Measurements from ENCODE around the gene KRT73.
"Not testable (repeated sequence)": the region's sequence is repeated elsewhere in the genome, so short reads cannot be mapped to it uniquely, and the experiment has no call there.

KRT73 gene

GRCh38 chr12:52606096-52606495 lies 12.3 kb downstream of the KRT73 start:
- no peak overlapping the region for H3K4me3 ChIP-seq (ENCODE audit: low read depth, low read length)

GRCh38 chr12:52605542-52605941 lies 12.8 kb downstream of the KRT73 start:
- DNase-seq (ENCODE audit: low read depth): no peak
- H3K4me3 ChIP-seq (ENCODE audit: low read depth, low read length): no peak overlapping the region

More at GRCh38 chr12:52606096-52606495, 12.3 kb downstream of the KRT73 start:
- no peak for DNase-seq (ENCODE audit: low read depth)

- DNase-seq (ENCODE audit: low read depth): no peak
- H3K4me3 ChIP-seq (ENCODE audit: low read depth, low read length): no peak overlapping the region
Measured at GRCh38 chr12:52604859-52605258, 13.5 kb downstream of the KRT73 start.

- DNase-seq (ENCODE audit: low read depth): no peak
- H3K4me3 ChIP-seq (ENCODE audit: low read depth, low read length): no peak overlapping the region
Measured at GRCh38 chr12:52603314-52603713, 15.0 kb downstream of the KRT73 start.

GRCh38 chr12:52602552-52602951 lies 15.8 kb downstream of the KRT73 start:
- DNase-seq (ENCODE audit: low read depth): no peak
- no peak overlapping the region for H3K4me3 ChIP-seq (ENCODE audit: low read depth, low read length)

- no peak overlapping the region for H3K4me3 ChIP-seq (ENCODE audit: low read depth, low read length)
- DNase-seq (ENCODE audit: low read depth): no peak
Measured at GRCh38 chr12:52601671-52602070, 16.7 kb downstream of the KRT73 start.

- H3K4me3 ChIP-seq (ENCODE audit: low read depth, low read length): no peak within 1 kb of the TSS
- DNase-seq (ENCODE audit: low read depth): no peak
Measured at GRCh38 chr12:52600941-52601481, 17.3 kb downstream of the KRT73 start, which contains the start of gene KRT72. Gene KRT72 (minus strand): TSS chr12:52601463. CDS start chr12:52601452, 11 bp downstream.

GRCh38 chr12:52600475-52600874 lies 17.9 kb downstream of the KRT73 start:
- no peak for DNase-seq (ENCODE audit: low read depth)
- H3K4me3 ChIP-seq (ENCODE audit: low read depth, low read length): no peak overlapping the region

- H3K4me3 ChIP-seq (ENCODE audit: low read depth, low read length): no peak overlapping the region
Measured at GRCh38 chr12:52600071-52600470, 18.3 kb downstream of the KRT73 start.

GRCh38 chr12:52598966-52599365 lies 19.4 kb downstream of the KRT73 start:
- no peak overlapping the region for H3K4me3 ChIP-seq (ENCODE audit: low read depth, low read length)
- no peak for DNase-seq (ENCODE audit: low read depth)

More at GRCh38 chr12:52600071-52600470, 18.3 kb downstream of the KRT73 start:
- DNase-seq (ENCODE audit: low read depth): no peak

GRCh38 chr12:52594237-52594636 lies 24.1 kb downstream of the KRT73 start:
- not testable (repeated sequence) for DNase-seq (ENCODE audit: low read depth); H3K4me3 ChIP-seq (ENCODE audit: low read depth, low read length)

GRCh38 chr12:52591521-52591920 lies 26.8 kb downstream of the KRT73 start:
- no peak for DNase-seq (ENCODE audit: low read depth)
- H3K4me3 ChIP-seq (ENCODE audit: low read depth, low read length): no peak overlapping the region

- no peak for DNase-seq (ENCODE audit: low read depth)
- H3K4me3 ChIP-seq (ENCODE audit: low read depth, low read length): no peak overlapping the region
Measured at GRCh38 chr12:52590021-52590420, 28.3 kb downstream of the KRT73 start.

- H3K4me3 ChIP-seq (ENCODE audit: low read depth, low read length): no peak overlapping the region
- no peak for DNase-seq (ENCODE audit: low read depth)
Measured at GRCh38 chr12:52587563-52587962, 30.8 kb downstream of the KRT73 start.

- DNase-seq (ENCODE audit: low read depth): no peak
Measured at GRCh38 chr12:52585946-52586345, 32.4 kb downstream of the KRT73 start.

GRCh38 chr12:52585066-52585465 lies 33.3 kb downstream of the KRT73 start:
- no peak for DNase-seq (ENCODE audit: low read depth)
- H3K4me3 ChIP-seq (ENCODE audit: low read depth, low read length): no peak overlapping the region

More at GRCh38 chr12:52585946-52586345, 32.4 kb downstream of the KRT73 start:
- no peak overlapping the region for H3K4me3 ChIP-seq (ENCODE audit: low read depth, low read length)

GRCh38 chr12:52584156-52584682 lies 34.1 kb downstream of the KRT73 start:
- no peak overlapping the region for H3K4me3 ChIP-seq (ENCODE audit: low read depth, low read length)
- DNase-seq (ENCODE audit: low read depth): no peak

GRCh38 chr12:52582971-52583456 lies 35.3 kb downstream of the KRT73 start:
- no peak for DNase-seq (ENCODE audit: low read depth)
- no peak overlapping the region for H3K4me3 ChIP-seq (ENCODE audit: low read depth, low read length)

- no peak overlapping the region for H3K4me3 ChIP-seq (ENCODE audit: low read depth, low read length)
- no peak for DNase-seq (ENCODE audit: low read depth)
Measured at GRCh38 chr12:52582486-52582885, 35.9 kb downstream of the KRT73 start.

GRCh38 chr12:52581481-52581880 lies 36.9 kb downstream of the KRT73 start:
- H3K4me3 ChIP-seq (ENCODE audit: low read depth, low read length): no peak overlapping the region
- DNase-seq (ENCODE audit: low read depth): no peak

GRCh38 chr12:52581066-52581465 lies 37.3 kb downstream of the KRT73 start:
- no peak for DNase-seq (ENCODE audit: low read depth)
- no peak overlapping the region for H3K4me3 ChIP-seq (ENCODE audit: low read depth, low read length)

Data from skeletal muscle cell (primary cell).